Measurements from ENCODE around the gene NPAS2.

- TF ChIP-seq CTCF (conservative IDR thresholded peaks at IDR 0.05) (no peak), ZFX (IDR thresholded peaks at IDR 0.05) (no peak)
Observed at GRCh38 chr2:101017371-101017770, 197.4 kb downstream of the NPAS2 start.

All from C4-2B (cell line).